Endodermal cell (in vitro differentiated cells): ENCODE results near the gene ZDHHC21. TPM values are rescaled to one million over a fixed set of nuclear protein-coding genes. Genes with fewer than 3 reads are reported as not detected.

Source experiments
- DNase-seq: peaks from one replicate; pipeline ENCODE4 v3.0.0-alpha.2; 2017
- H3K27ac ChIP-seq: 2 replicates; pipeline ENCODE4 v1.5.1; 2013; ENCODE audit warnings: mild to moderate bottlenecking, low read depth, low read length, moderate library complexity
- H3K27me3 ChIP-seq: 2 replicates; pipeline ENCODE4 v1.6.1; 2013; ENCODE audit warnings: mild to moderate bottlenecking, low read length, moderate library complexity; ENCODE audit not compliant: insufficient read depth, control insufficient read depth, poor library complexity, severe bottlenecking
- H3K36me3 ChIP-seq: 2 replicates; pipeline ENCODE4 v1.7.0; 2013; ENCODE audit warnings: mild to moderate bottlenecking, low read length, moderate library complexity; ENCODE audit not compliant: control insufficient read depth, insufficient read depth
- H3K4me1 ChIP-seq: one replicate; pipeline ENCODE4 v1.7.0; 2013; ENCODE audit warnings: low read length; ENCODE audit not compliant: control insufficient read depth, insufficient read depth
- H3K4me3 ChIP-seq: 2 replicates; pipeline ENCODE4 v1.5.1; 2013; ENCODE audit warnings: mild to moderate bottlenecking, low read length, moderate library complexity
- H3K9ac ChIP-seq: 2 replicates; pipeline ENCODE4 v1.6.1; 2013; ENCODE audit warnings: mild to moderate bottlenecking, low read length, moderate library complexity; ENCODE audit not compliant: poor library complexity, severe bottlenecking; ENCODE audit errors: extremely low read depth
- H3K9me3 ChIP-seq: 2 replicates; pipeline ENCODE4 v1.6.1; 2013; ENCODE audit warnings: mild to moderate bottlenecking, low read length, moderate library complexity; ENCODE audit not compliant: control insufficient read depth
- H3K27ac Mint-ChIP-seq: 2 replicates; pipeline ENCODE4 v1.8.0; 2020; ENCODE audit warnings: mixed read lengths
- H3K27me3 Mint-ChIP-seq: 2 replicates; pipeline ENCODE4 v1.8.0; 2021; ENCODE audit warnings: mild to moderate bottlenecking, mixed read lengths; ENCODE audit not compliant: insufficient read depth
- H3K36me3 Mint-ChIP-seq: 2 replicates; pipeline ENCODE4 v1.8.0; 2020; ENCODE audit warnings: low read depth, mixed read lengths
- H3K4me1 Mint-ChIP-seq: 2 replicates; pipeline ENCODE4 v1.8.0; 2020; ENCODE audit warnings: mixed read lengths
- H3K4me3 Mint-ChIP-seq: 2 replicates; pipeline ENCODE4 v1.8.0; 2020; ENCODE audit warnings: mild to moderate bottlenecking, moderate library complexity, mixed read lengths
- H3K9me3 Mint-ChIP-seq: 2 replicates; pipeline ENCODE4 v1.8.0; 2020; ENCODE audit warnings: mild to moderate bottlenecking, mixed read lengths
- WGBS, 2 experiments: methylation state at CpG; one replicate each; pipeline versions ENCODE4 v1.1.5 to v1.1.7; 2013; ENCODE audit warnings: missing lambda C conversion rate in 2 of 2, mixed read lengths in 1 of 2; ENCODE audit not compliant: insufficient coverage in 1 of 2, insufficient read length in 1 of 2; 5-methylcytosine and 5-hydroxymethylcytosine counted together
- total RNA-seq, 2 donors: library from RNA; stranded (reverse); fragmentation: NEBNext Ultra II Directional in 1 of 2; extraction: Animal tissue kit (Norgen Biotek cat#: 25700) in 1 of 2; gene quantifications; 2 replicates in 1 of 2; 3 replicates in 1 of 2; pipeline ENCODE4 v1.2.1, GENCODE V29; 2021
- TF ChIP-seq, protein P1 (sequence below): fragments of 200-600 bp; sonication (generic); conservative IDR thresholded peaks from 2 replicates; pipeline ENCODE4 v1.5.0; 2021; ENCODE audit warnings: antibody characterized with exemption, mild to moderate bottlenecking

ZDHHC21 gene
- total RNA-seq, 2 donors from 2014 or later = 17.1 to 18.6 TPM

DNA sequence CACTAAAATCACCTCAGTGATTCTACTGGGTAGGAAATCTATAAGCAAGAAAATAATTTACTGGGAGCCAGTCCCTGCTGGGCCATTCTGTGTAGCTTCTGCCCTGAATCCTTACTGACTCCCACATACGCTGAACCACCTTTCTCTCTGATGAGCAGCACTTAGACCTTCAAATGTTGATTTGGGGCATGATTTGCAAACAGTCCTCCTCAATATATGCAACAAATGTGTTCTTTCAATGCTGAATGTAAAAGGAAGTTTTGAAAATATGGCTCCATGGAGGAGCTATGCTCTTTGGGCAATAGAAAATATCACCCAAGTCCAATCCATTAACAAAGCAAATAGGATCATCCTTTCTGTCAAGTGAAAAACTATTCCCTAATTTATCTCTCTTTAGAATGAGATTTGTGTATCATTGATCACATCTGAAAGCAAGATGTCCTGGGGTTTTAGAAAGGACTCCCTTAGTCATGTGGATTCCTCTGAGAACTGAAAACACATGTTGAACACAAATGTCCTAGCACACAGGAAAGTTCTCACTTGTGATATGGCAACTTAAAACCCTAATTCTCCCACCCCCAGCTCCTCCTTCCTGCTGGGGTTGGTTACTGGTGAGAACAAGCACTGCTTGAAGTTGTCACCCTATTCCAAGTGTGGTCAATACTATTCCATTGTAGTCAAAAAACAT is 38.2 kb upstream of the ZDHHC21 start:
- no peaks in the 10 kb centered on the region for H3K9me3 Mint-ChIP-seq

DNA sequence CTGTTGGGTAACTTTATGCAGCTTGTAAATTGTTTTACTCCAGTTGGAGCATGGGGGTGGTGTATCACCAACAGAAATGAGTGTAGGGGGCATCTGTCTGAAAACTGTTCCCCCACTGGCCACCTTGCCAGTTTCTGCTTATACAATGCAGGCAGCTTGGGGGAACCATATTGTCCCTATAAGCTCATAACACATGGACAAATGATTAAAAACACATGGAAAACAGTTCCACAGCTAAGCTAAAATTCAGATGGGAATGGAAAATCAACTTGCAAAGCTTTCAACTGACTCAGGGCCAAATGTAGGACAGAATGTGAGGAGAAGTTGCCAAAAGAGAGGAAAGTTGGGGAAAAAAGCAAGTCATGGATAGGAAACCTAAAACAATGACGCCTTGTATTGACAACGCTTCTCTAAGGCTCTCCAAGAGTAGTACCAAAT is 37.2 kb upstream of the ZDHHC21 start:
- 94 to 95% methylated on average over 2 of the region's 2 CpGs for WGBS, 2 experiments
- Histone ChIP-seq H3K9ac (no peak overlapping the region), H3K4me3 (no peak overlapping the region), H3K27ac (no peak overlapping the region), H3K36me3 (peaks cover 33% of the 10 kb centered on the region), H3K27me3 (no peaks in the 10 kb centered on the region), H3K9me3 (no peaks in the 10 kb centered on the region), H3K4me1 (peaks cover 11% of the 10 kb centered on the region)
- H3K36me3 Mint-ChIP-seq = peaks cover 4% of the 10 kb centered on the region
- H3K27ac Mint-ChIP-seq = no peak overlapping the region
- DNase-seq = no peak
- H3K4me1 Mint-ChIP-seq = peaks cover 48% of the 10 kb centered on the region
- no peaks in the 10 kb centered on the region for H3K9me3 Mint-ChIP-seq
- H3K27me3 Mint-ChIP-seq = peaks cover 23% of the 10 kb centered on the region
- TF ChIP-seq, protein P1, sequence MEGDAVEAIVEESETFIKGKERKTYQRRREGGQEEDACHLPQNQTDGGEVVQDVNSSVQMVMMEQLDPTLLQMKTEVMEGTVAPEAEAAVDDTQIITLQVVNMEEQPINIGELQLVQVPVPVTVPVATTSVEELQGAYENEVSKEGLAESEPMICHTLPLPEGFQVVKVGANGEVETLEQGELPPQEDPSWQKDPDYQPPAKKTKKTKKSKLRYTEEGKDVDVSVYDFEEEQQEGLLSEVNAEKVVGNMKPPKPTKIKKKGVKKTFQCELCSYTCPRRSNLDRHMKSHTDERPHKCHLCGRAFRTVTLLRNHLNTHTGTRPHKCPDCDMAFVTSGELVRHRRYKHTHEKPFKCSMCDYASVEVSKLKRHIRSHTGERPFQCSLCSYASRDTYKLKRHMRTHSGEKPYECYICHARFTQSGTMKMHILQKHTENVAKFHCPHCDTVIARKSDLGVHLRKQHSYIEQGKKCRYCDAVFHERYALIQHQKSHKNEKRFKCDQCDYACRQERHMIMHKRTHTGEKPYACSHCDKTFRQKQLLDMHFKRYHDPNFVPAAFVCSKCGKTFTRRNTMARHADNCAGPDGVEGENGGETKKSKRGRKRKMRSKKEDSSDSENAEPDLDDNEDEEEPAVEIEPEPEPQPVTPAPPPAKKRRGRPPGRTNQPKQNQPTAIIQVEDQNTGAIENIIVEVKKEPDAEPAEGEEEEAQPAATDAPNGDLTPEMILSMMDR = no peak
- no peak overlapping the region for H3K4me3 Mint-ChIP-seq

More for the DNA sequence above, 38.2 kb upstream of the ZDHHC21 start:
- Mint-ChIP-seq H3K4me1 (peaks cover 40% of the 10 kb centered on the region), H3K27ac (no peak overlapping the region), H3K36me3 (peaks cover 8% of the 10 kb centered on the region), H3K4me3 (no peak overlapping the region), H3K27me3 (peaks cover 15% of the 10 kb centered on the region)
- Histone ChIP-seq H3K9me3 (no peaks in the 10 kb centered on the region), H3K27me3 (no peaks in the 10 kb centered on the region), H3K27ac (no peak overlapping the region), H3K36me3 (peaks cover 43% of the 10 kb centered on the region), H3K4me3 (peak overlapping the region; percentile 31), H3K4me1 (peaks cover 12% of the 10 kb centered on the region), H3K9ac (no peak overlapping the region)
- no peak for DNase-seq
- WGBS, 2 experiments = 88 to 100% methylated on average over 1 of the region's 1 CpG
- TF ChIP-seq, protein P1 = no peak

DNA sequence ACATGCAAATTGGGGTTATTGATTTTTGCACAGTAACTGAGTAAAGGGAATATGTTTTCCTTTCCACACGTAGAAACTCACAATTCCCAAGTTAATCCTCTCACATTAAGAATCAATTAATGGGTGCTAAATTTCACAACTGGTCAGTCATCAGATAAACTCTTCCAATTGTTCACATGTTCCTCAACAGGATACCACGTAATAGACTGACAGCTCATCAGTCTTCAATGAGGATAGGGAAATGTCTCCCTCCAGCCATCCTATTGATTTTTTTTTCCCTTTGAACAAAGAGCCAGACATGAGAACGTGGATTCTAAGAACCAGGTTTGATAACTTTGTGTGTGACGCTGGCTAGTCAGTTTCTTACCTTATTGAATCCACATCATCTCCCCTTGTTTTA is 30.1 kb upstream of the ZDHHC21 start:
- Mint-ChIP-seq H3K36me3 (peaks cover 36% of the 10 kb centered on the region), H3K4me1 (peaks cover 76% of the 10 kb centered on the region), H3K9me3 (no peaks in the 10 kb centered on the region), H3K4me3 (peak overlapping the region; percentile 91), H3K27me3 (peaks cover 41% of the 10 kb centered on the region), H3K27ac (peak overlapping the region; percentile 92)
- no peak for DNase-seq
- no peaks in the 10 kb centered on the region for H3K27me3 ChIP-seq
- peaks cover 5% of the 10 kb centered on the region for H3K4me1 ChIP-seq
- H3K4me3 ChIP-seq = peak overlapping the region; percentile 97
- H3K9me3 ChIP-seq = no peaks in the 10 kb centered on the region
- H3K27ac ChIP-seq = peak overlapping the region; percentile 74
- 2 to 6% methylated on average over 2 to 4 of the region's 4 CpGs for WGBS, 2 experiments
- TF ChIP-seq, protein P1 = no peak
- peaks cover 40% of the 10 kb centered on the region for H3K36me3 ChIP-seq
- peak overlapping the region; percentile 100 for H3K9ac ChIP-seq
